ENCODE data around the gene SIVA1. TPM values are rescaled to one million over a fixed set of nuclear protein-coding genes. Genes with fewer than 3 reads are reported as not detected.
"Not testable (repeated sequence)": the region's sequence is repeated elsewhere in the genome, so short reads cannot be mapped to it uniquely, and the experiment has no call there.

The SIVA1 gene
- total RNA-seq, 1 donor from 2014 or later: 51.7 TPM

DNA sequence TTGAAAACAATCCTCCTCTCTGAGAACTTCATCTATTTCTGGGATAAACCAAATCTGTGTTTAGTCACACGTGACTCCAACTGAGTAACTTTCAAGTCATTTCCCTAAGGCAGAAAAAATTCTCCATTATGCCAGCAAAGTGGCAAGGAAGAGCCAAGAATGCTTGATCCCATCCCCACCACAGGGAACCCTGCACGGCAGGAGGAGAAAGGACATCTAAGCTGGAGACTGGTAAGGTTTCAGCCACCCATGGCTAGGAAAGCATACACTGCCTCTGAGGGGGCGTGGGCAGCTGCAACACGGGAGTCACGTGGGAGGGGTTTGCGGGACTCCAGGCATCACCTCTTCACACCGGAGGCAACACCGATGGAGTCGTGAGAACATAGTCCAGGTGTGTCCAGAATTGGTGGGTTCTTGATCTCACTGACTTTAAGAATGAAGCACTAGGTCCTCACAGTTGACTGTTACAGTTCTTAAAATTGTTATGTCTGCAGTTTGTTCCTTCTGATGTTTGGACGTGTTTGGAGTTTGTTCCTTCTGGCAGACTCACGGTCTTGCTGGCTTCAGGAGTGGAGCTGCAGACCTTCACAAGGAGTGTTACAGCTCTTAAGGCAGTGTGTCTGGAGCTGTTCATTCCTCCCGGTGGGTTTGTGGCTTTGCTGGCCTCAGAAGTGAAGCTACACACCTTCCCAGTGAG is 2.7 kb upstream of the SIVA1 start:
- no peaks in the 10 kb centered on the region for H3K27me3 ChIP-seq (ENCODE audit: control insufficient read depth in 3 of 3, insufficient read depth in 3 of 3, low read length in 3 of 3)
- no peak overlapping the region for H3K4me3 ChIP-seq (ENCODE audit: low read length in 3 of 3)
- H3K9ac ChIP-seq (ENCODE audit: low read depth in 1 of 3, low read length in 3 of 3): no peak overlapping the region
- H3K27ac ChIP-seq (ENCODE audit: low read depth, low read length): no peak overlapping the region
- peaks cover 16 to 20% (median 17%) of the 10 kb centered on the region in 3 donors for H3K36me3 ChIP-seq (ENCODE audit: control insufficient read depth in 3 of 3, insufficient read depth in 3 of 3, low read length in 3 of 3)
- peaks cover 57 to 71% (median 67%) of the 10 kb centered on the region in 3 donors for H3K4me1 ChIP-seq (ENCODE audit: control insufficient read depth in 3 of 3, insufficient read depth in 3 of 3, low read length in 3 of 3)
- H3K9me3 ChIP-seq (ENCODE audit: control insufficient read depth in 3 of 3, low read length in 3 of 3): no peaks in the 10 kb centered on the region

GRCh38 chr14:104750753-104751057 is 2.2 kb upstream of the SIVA1 start:
- peaks cover 57 to 71% (median 70%) of the 10 kb centered on the region in 3 donors for H3K4me1 ChIP-seq (ENCODE audit: control insufficient read depth in 3 of 3, insufficient read depth in 3 of 3, low read length in 3 of 3)
- not testable (repeated sequence) for H3K27ac ChIP-seq (ENCODE audit: low read depth, low read length); H3K27me3 ChIP-seq (ENCODE audit: control insufficient read depth in 3 of 3, insufficient read depth in 3 of 3, low read length in 3 of 3); H3K4me3 ChIP-seq (ENCODE audit: low read length in 3 of 3); H3K9ac ChIP-seq (ENCODE audit: low read depth in 1 of 3, low read length in 3 of 3); H3K9me3 ChIP-seq (ENCODE audit: control insufficient read depth in 3 of 3, low read length in 3 of 3)
- H3K36me3 ChIP-seq (ENCODE audit: control insufficient read depth in 3 of 3, insufficient read depth in 3 of 3, low read length in 3 of 3): peaks cover 16 to 20% (median 17%) of the 10 kb centered on the region in 3 donors

GRCh38 chr14:104751539-104752422 is 1.2 kb upstream of the SIVA1 start:
- H3K36me3 ChIP-seq (ENCODE audit: control insufficient read depth in 3 of 3, insufficient read depth in 3 of 3, low read length in 3 of 3): peaks cover 20 to 21% (median 20%) of the 10 kb centered on the region in 3 donors
- H3K4me3 ChIP-seq (ENCODE audit: low read length in 3 of 3): peak overlapping the region; percentile 78 to 90 (median 79)
- H3K4me1 ChIP-seq (ENCODE audit: control insufficient read depth in 3 of 3, insufficient read depth in 3 of 3, low read length in 3 of 3): peaks cover 60 to 71% (median 64%) of the 10 kb centered on the region in 3 donors

DNA sequence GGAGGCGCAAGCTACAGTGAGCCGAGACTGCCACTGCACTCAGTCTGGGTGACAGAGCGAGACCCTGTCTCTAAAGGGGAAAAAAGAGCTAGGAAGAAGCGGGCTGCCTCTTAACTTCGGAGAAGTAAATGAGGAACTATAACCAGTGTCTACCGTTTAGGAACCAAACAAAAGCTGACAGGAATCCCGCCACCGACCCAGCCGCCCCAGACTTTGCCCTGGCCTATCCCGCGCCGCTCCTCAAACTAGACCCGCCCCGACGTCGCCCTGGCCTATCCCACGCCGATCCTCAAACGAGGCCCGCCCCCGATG is 568 bp upstream of the SIVA1 start:
- Histone ChIP-seq H3K4me1 (ENCODE audit: control insufficient read depth in 3 of 3, insufficient read depth in 3 of 3, low read length in 3 of 3) (peaks cover 60 to 74% (median 65%) of the 10 kb centered on the region in 3 donors), H3K9ac (ENCODE audit: low read depth in 1 of 3, low read length in 3 of 3) (peak overlapping the region; percentile 61 to 81 (median 78))

More at GRCh38 chr14:104751539-104752422, 1.2 kb upstream of the SIVA1 start:
- Histone ChIP-seq H3K27me3 (ENCODE audit: control insufficient read depth in 3 of 3, insufficient read depth in 3 of 3, low read length in 3 of 3) (no peaks in the 10 kb centered on the region), H3K9me3 (ENCODE audit: control insufficient read depth in 3 of 3, low read length in 3 of 3) (no peaks in the 10 kb centered on the region), H3K9ac (ENCODE audit: low read depth in 1 of 3, low read length in 3 of 3) (peak overlapping the region; percentile 61 to 81 (median 78)), H3K27ac (ENCODE audit: low read depth, low read length) (peak overlapping the region; percentile 97)

GRCh38 chr14:104753528-104754212 is 723 bp downstream of the SIVA1 start:
- H3K4me1 ChIP-seq (ENCODE audit: control insufficient read depth in 3 of 3, insufficient read depth in 3 of 3, low read length in 3 of 3): peaks cover 49 to 67% (median 64%) of the 10 kb centered on the region in 3 donors
- peak overlapping the region; percentile 97 for H3K27ac ChIP-seq (ENCODE audit: low read depth, low read length)
- H3K36me3 ChIP-seq (ENCODE audit: control insufficient read depth in 3 of 3, insufficient read depth in 3 of 3, low read length in 3 of 3): peaks cover 33 to 36% (median 36%) of the 10 kb centered on the region in 3 donors
- H3K27me3 ChIP-seq (ENCODE audit: control insufficient read depth in 3 of 3, insufficient read depth in 3 of 3, low read length in 3 of 3): no peaks in the 10 kb centered on the region
- no peaks in the 10 kb centered on the region for H3K9me3 ChIP-seq (ENCODE audit: control insufficient read depth in 3 of 3, low read length in 3 of 3)
- peak overlapping the region; percentile 86 to 96 (median 90) for H3K4me3 ChIP-seq (ENCODE audit: low read length in 3 of 3)
- peak overlapping the region; percentile 95 to 99 (median 96) for H3K9ac ChIP-seq (ENCODE audit: low read depth in 1 of 3, low read length in 3 of 3)

More for the DNA sequence above, 568 bp upstream of the SIVA1 start:
- Histone ChIP-seq H3K36me3 (ENCODE audit: control insufficient read depth in 3 of 3, insufficient read depth in 3 of 3, low read length in 3 of 3) (peaks cover 25 to 27% (median 25%) of the 10 kb centered on the region in 3 donors), H3K27ac (ENCODE audit: low read depth, low read length) (peak overlapping the region; percentile 97), H3K4me3 (ENCODE audit: low read length in 3 of 3) (peak overlapping the region; percentile 78 to 90 (median 79)), H3K9me3 (ENCODE audit: control insufficient read depth in 3 of 3, low read length in 3 of 3) (no peaks in the 10 kb centered on the region), H3K27me3 (ENCODE audit: control insufficient read depth in 3 of 3, insufficient read depth in 3 of 3, low read length in 3 of 3) (no peaks in the 10 kb centered on the region)

DNA sequence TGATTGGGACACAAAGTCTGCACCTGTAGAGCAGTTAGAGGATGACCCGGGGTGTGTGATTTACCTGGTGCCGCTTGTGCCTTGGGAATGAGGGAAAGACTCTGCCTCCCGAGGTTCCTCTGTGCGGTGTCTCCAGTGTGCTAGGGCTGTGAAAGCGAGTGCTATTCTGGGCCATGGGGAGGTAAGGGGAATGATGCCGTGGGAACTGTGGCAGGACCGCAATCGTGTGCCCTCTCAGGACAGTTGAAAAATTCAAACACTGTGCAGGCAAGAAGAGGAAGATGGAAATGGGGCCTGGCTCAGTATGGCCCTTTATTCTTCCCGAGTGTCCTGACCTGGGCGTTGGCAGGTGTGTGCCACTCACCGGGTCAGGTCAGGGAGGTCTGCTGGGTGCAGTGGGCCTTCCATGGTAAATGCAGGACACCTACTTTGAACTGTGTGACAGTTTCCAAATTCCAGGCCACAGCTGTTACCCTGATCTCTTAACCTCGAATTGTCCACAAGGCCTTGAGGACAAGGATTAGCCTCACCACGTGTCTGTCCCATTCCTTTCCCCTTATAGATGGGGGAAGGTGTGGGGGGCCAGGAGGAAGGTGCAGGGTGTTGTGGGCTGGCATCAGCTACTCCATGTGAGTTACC is 1.4 kb downstream of the SIVA1 start:
- H3K27me3 ChIP-seq (ENCODE audit: control insufficient read depth in 3 of 3, insufficient read depth in 3 of 3, low read length in 3 of 3): no peaks in the 10 kb centered on the region
- H3K9ac ChIP-seq (ENCODE audit: low read depth in 1 of 3, low read length in 3 of 3): peak overlapping the region; percentile 95 to 99 (median 96)
- peaks cover 44 to 64% (median 60%) of the 10 kb centered on the region in 3 donors for H3K4me1 ChIP-seq (ENCODE audit: control insufficient read depth in 3 of 3, insufficient read depth in 3 of 3, low read length in 3 of 3)
- H3K9me3 ChIP-seq (ENCODE audit: control insufficient read depth in 3 of 3, low read length in 3 of 3): no peaks in the 10 kb centered on the region
- peak overlapping the region; percentile 97 for H3K27ac ChIP-seq (ENCODE audit: low read depth, low read length)
- peak overlapping the region; percentile 86 to 96 (median 90) for H3K4me3 ChIP-seq (ENCODE audit: low read length in 3 of 3)
- peaks cover 39 to 43% (median 41%) of the 10 kb centered on the region in 3 donors for H3K36me3 ChIP-seq (ENCODE audit: control insufficient read depth in 3 of 3, insufficient read depth in 3 of 3, low read length in 3 of 3)

DNA sequence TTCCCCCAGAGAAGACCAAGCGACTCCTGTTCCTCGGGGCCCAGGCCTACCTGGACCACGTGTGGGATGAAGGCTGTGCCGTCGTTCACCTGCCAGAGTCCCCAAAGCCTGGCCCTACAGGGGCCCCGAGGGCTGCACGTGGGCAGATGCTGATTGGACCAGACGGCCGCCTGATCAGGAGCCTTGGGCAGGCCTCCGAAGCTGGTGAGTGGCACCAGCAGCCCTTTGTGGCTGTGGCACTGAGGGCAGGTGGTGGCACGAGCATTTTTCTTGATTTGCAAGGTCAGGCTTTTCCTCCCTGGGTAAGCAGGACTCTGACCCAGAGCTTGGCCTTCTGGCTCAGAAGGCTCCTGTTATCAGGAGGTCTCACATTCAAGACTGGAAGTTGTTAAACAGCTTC is 2.7 kb downstream of the SIVA1 start:
- H3K27ac ChIP-seq (ENCODE audit: low read depth, low read length): no peak overlapping the region
- peak overlapping the region in 1 of 3 donors; percentile 99 for H3K9ac ChIP-seq (ENCODE audit: low read depth in 1 of 3, low read length in 3 of 3)
- H3K4me3 ChIP-seq (ENCODE audit: low read length in 3 of 3): peak overlapping the region in 1 of 3 donors; percentile 66
- peaks cover 31 to 62% (median 55%) of the 10 kb centered on the region in 3 donors for H3K4me1 ChIP-seq (ENCODE audit: control insufficient read depth in 3 of 3, insufficient read depth in 3 of 3, low read length in 3 of 3)
- no peaks in the 10 kb centered on the region for H3K27me3 ChIP-seq (ENCODE audit: control insufficient read depth in 3 of 3, insufficient read depth in 3 of 3, low read length in 3 of 3)
- peaks cover 49 to 51% (median 50%) of the 10 kb centered on the region in 3 donors for H3K36me3 ChIP-seq (ENCODE audit: control insufficient read depth in 3 of 3, insufficient read depth in 3 of 3, low read length in 3 of 3)
- H3K9me3 ChIP-seq (ENCODE audit: control insufficient read depth in 3 of 3, low read length in 3 of 3): no peaks in the 10 kb centered on the region

- H3K9me3 ChIP-seq (ENCODE audit: control insufficient read depth in 3 of 3, low read length in 3 of 3): no peaks in the 10 kb centered on the region
- H3K4me1 ChIP-seq (ENCODE audit: control insufficient read depth in 3 of 3, insufficient read depth in 3 of 3, low read length in 3 of 3): peaks cover 33 to 72% (median 65%) of the 10 kb centered on the region in 3 donors
- no peak overlapping the region for H3K4me3 ChIP-seq (ENCODE audit: low read length in 3 of 3)
- H3K9ac ChIP-seq (ENCODE audit: low read depth in 1 of 3, low read length in 3 of 3): peak overlapping the region in 1 of 3 donors; percentile 99
- H3K27ac ChIP-seq (ENCODE audit: low read depth, low read length): no peak overlapping the region
- H3K36me3 ChIP-seq (ENCODE audit: control insufficient read depth in 3 of 3, insufficient read depth in 3 of 3, low read length in 3 of 3): peaks cover 56 to 57% (median 57%) of the 10 kb centered on the region in 3 donors
- H3K27me3 ChIP-seq (ENCODE audit: control insufficient read depth in 3 of 3, insufficient read depth in 3 of 3, low read length in 3 of 3): no peaks in the 10 kb centered on the region
These were observed 3.7 kb downstream of the SIVA1 start for GRCh38 chr14:104756477-104757237.

GRCh38 chr14:104757238-104757585 is 4.3 kb downstream of the SIVA1 start:
- H3K27ac ChIP-seq (ENCODE audit: low read depth, low read length): no peak overlapping the region
- peaks cover 56 to 60% (median 57%) of the 10 kb centered on the region in 3 donors for H3K36me3 ChIP-seq (ENCODE audit: control insufficient read depth in 3 of 3, insufficient read depth in 3 of 3, low read length in 3 of 3)

More at GRCh38 chr14:104757238-104757585, 4.3 kb downstream of the SIVA1 start:
- no peak overlapping the region for H3K4me3 ChIP-seq (ENCODE audit: low read length in 3 of 3)
- H3K27me3 ChIP-seq (ENCODE audit: control insufficient read depth in 3 of 3, insufficient read depth in 3 of 3, low read length in 3 of 3): no peaks in the 10 kb centered on the region
- H3K9ac ChIP-seq (ENCODE audit: low read depth in 1 of 3, low read length in 3 of 3): peak overlapping the region in 1 of 3 donors; percentile 57
- H3K4me1 ChIP-seq (ENCODE audit: control insufficient read depth in 3 of 3, insufficient read depth in 3 of 3, low read length in 3 of 3): peaks cover 31 to 74% (median 66%) of the 10 kb centered on the region in 3 donors
- H3K9me3 ChIP-seq (ENCODE audit: control insufficient read depth in 3 of 3, low read length in 3 of 3): no peaks in the 10 kb centered on the region
